T-helper 1 cell treated with Interleukin-12 subunit alpha and Interleukin-12 subunit beta and Interleukin-4 antibody, amounts not matched to agents 30 μg/mL and 1 μg/mL, for 36 hours (primary cell): Measurements from ENCODE around the gene S100A5.
A peak's percentile ranks its signal among the peaks of the same experiment; 100 is the strongest.

Source experiments
- H3K27ac Mint-ChIP-seq: one replicate; pipeline ENCODE4 v1.8.0; 2021; ENCODE audit warnings: mild to moderate bottlenecking, mixed read lengths
- H3K27me3 Mint-ChIP-seq: one replicate; pipeline ENCODE4 v1.8.0; 2021; ENCODE audit warnings: low read depth, mixed read lengths
- H3K36me3 Mint-ChIP-seq: one replicate; pipeline ENCODE4 v1.8.0; 2021; ENCODE audit warnings: low read depth, mixed read lengths
- H3K4me1 Mint-ChIP-seq: one replicate; pipeline ENCODE4 v1.8.0; 2021; ENCODE audit warnings: low read depth, mixed read lengths
- H3K4me3 Mint-ChIP-seq: one replicate; pipeline ENCODE4 v1.8.0; 2021; ENCODE audit warnings: mild to moderate bottlenecking, moderate library complexity, mixed read lengths
- H3K9me3 Mint-ChIP-seq: one replicate; pipeline ENCODE4 v1.8.0; 2021; ENCODE audit warnings: mixed read lengths

Gene S100A5

DNA sequence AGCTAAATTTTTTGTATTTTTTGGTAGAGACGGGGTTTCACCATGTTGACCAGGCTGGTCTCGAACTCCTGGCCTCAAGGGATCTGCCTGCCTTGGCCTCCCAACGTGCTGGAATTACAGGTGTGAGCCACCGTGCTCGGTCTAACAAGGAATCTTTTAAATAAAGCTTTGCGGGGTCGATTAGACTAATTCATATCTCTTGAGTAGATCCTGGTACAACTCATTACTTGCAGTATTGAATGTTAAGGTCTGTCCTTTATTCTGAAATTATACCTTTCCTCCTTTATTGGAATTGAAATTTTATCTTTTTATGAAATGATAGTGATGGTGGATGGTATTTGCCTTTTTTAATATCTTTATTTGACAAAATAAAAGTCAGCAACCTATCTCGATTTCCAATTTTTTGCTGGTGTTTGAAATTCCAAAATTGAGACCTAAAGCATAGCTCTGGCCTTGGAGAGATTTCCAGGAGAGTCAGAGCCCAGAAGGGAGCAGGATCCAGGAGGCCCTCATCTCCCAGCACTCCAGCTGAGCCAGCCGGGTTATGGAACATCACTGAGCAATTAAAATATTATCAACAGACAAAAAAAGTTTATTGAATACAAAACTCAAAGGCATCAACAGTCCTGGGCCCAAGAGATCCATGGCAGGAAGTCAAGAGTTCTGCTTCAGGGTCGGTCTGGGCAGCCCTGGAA lies 20.2 kb upstream of the S100A5 start:
- Mint-ChIP-seq H3K9me3 (no peaks in the 10 kb centered on the region), H3K4me1 (peaks cover 7% of the 10 kb centered on the region), H3K36me3 (no peaks in the 10 kb centered on the region), H3K4me3 (no peak overlapping the region), H3K27ac (no peak overlapping the region), H3K27me3 (no peaks in the 10 kb centered on the region)

DNA sequence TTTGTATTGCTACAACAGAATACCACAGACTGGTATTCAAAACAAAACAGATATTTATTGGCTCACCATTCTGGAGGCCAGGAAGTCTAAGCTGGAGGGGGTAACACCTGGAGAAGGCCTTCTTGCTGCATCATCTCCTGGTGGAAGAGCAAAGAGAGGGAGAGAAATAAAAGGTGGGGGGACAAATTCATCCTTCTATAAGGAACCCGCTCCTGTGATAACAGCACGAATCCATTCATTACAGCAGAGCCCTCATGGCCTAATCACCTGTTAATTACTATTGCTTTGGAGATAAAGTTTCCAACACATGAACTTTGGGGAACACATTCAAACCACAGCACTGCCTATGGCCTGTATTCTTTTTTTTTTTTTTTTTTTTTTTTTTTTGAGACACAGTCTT lies 19.5 kb upstream of the S100A5 start:
- peaks cover 3% of the 10 kb centered on the region for H3K4me1 Mint-ChIP-seq
- no peak overlapping the region for H3K4me3 Mint-ChIP-seq
- H3K27me3 Mint-ChIP-seq: no peaks in the 10 kb centered on the region
- no peaks in the 10 kb centered on the region for H3K9me3 Mint-ChIP-seq
- H3K27ac Mint-ChIP-seq: peak overlapping the region; percentile 26
- no peaks in the 10 kb centered on the region for H3K36me3 Mint-ChIP-seq

DNA sequence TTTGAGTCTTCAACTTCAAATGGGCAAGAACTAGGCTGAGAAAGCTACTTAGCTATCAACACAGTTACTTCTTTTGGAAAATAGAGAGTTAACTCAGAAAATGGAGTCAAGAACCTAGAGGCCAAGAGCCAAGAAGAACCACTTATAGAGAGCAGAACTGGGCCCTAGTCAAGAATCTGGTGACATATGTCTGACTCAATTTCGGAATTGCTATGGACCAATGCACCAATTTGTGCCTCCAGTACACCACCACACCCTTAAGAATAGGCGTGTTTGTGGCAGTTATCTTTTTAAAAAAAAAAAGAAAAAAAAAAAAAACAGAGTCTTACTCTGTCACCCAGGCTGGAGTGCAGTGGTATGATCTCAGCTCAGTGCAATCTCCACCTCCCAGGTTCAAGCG lies 17.1 kb upstream of the S100A5 start:
- H3K36me3 Mint-ChIP-seq: no peaks in the 10 kb centered on the region
- H3K4me3 Mint-ChIP-seq: no peak overlapping the region
- no peaks in the 10 kb centered on the region for H3K27me3 Mint-ChIP-seq
- peaks cover 6% of the 10 kb centered on the region for H3K4me1 Mint-ChIP-seq
- no peak overlapping the region for H3K27ac Mint-ChIP-seq
- no peaks in the 10 kb centered on the region for H3K9me3 Mint-ChIP-seq

DNA sequence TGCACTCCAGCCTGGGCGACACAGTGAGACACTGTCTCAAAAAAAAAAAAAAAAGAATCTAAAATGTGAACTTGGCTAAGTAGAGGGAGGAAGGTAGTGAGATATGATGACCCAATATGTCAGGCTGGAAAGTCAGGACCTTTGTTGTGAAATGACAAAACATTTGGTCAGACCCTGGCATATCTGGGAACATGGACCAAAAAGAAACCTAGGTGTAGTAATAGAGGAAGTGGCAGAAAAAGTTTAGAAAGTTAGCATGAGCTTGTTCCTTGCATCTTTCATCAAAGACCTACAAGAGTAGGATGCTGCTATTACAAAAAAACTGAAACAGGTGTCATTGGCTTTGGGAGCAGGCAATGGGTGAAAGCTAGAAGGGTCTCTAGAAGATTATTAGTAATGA lies 15.6 kb upstream of the S100A5 start:
- Mint-ChIP-seq H3K4me1 (peaks cover 6% of the 10 kb centered on the region), H3K4me3 (no peak overlapping the region), H3K27ac (no peak overlapping the region), H3K9me3 (no peaks in the 10 kb centered on the region), H3K27me3 (no peaks in the 10 kb centered on the region), H3K36me3 (no peaks in the 10 kb centered on the region)

DNA sequence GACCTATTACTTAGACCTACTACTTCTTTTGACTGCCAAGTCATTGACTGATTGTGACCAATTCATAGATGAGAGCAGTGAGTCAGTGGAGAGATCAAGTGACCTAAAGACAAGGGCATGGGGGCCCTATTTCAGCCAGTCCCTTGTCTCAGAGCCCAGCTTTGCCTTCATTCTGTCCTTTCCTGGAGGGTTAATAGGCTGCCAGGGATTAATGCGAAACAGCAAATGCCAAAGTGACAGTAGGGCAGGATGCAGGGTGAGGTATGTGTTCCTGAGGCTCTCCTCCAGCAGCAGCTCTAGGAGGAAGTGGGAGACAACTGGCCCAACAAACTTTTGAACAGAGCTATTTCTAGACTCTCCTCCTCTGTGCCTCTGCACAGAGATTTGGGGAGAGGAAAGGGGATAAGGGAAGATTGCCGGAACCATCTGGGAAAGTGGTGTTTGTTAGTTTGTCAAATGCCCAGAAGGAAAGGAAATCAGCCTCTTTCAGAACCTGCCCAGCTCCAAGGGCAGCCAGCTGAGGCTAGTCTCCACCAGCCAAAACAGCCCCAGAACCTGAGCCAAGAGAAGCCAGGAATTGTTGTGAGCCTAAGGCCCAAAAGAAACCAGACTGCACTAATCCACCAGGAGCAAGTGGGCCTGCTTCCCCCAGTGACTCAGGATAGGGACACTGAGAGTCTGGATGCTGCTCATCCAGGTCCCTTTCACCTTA lies 13.3 kb upstream of the S100A5 start:
- H3K4me3 Mint-ChIP-seq: no peak overlapping the region
- no peak overlapping the region for H3K27ac Mint-ChIP-seq
- H3K4me1 Mint-ChIP-seq: peaks cover 12% of the 10 kb centered on the region
- no peaks in the 10 kb centered on the region for H3K9me3 Mint-ChIP-seq
- H3K27me3 Mint-ChIP-seq: no peaks in the 10 kb centered on the region
- no peaks in the 10 kb centered on the region for H3K36me3 Mint-ChIP-seq

DNA sequence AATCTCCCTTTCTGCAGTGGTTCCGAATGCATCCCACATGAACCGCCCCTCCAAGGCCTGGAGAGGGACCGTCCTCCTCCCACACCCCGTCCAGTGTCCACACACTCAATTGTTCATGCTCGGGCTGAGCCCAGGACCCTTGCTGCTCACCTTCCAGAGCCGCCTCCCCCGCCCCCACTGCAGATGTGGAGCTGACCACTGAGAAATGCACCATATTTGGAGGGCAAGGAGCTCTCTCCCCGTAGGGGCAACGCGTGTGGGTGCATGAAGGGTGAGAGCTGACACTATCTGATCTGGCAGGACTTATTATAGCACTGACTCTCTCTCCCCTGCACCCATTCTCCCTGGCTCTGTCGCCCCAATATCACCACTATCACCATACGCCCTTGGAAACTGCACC lies 12.4 kb upstream of the S100A5 start:
- Mint-ChIP-seq H3K4me1 (peaks cover 21% of the 10 kb centered on the region), H3K27ac (no peak overlapping the region), H3K4me3 (no peak overlapping the region), H3K36me3 (no peaks in the 10 kb centered on the region), H3K9me3 (no peaks in the 10 kb centered on the region), H3K27me3 (no peaks in the 10 kb centered on the region)

DNA sequence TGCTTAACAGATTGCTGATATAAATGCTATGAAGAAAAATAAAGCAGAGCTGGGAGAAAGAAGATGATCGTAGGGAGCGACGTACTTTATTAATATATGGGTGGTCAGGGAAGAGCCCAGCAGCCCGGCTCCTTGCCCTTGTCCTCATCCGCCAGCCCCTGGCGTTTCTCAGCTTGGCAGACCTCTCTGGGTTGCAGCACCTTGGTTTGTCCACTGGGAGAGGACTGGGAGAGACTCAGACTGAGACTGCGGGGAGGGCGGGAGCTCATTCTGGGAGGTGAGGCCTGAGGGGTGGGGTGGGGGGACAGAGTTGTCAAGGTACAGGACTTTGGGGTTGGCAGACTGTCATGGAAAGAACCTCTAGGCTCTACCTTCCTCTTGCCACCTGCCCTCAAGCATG lies 11.6 kb upstream of the S100A5 start:
- H3K4me1 Mint-ChIP-seq: peaks cover 23% of the 10 kb centered on the region
- H3K4me3 Mint-ChIP-seq: no peak overlapping the region
- no peaks in the 10 kb centered on the region for H3K36me3 Mint-ChIP-seq
- H3K9me3 Mint-ChIP-seq: no peaks in the 10 kb centered on the region
- H3K27ac Mint-ChIP-seq: no peak overlapping the region
- H3K27me3 Mint-ChIP-seq: no peaks in the 10 kb centered on the region

DNA sequence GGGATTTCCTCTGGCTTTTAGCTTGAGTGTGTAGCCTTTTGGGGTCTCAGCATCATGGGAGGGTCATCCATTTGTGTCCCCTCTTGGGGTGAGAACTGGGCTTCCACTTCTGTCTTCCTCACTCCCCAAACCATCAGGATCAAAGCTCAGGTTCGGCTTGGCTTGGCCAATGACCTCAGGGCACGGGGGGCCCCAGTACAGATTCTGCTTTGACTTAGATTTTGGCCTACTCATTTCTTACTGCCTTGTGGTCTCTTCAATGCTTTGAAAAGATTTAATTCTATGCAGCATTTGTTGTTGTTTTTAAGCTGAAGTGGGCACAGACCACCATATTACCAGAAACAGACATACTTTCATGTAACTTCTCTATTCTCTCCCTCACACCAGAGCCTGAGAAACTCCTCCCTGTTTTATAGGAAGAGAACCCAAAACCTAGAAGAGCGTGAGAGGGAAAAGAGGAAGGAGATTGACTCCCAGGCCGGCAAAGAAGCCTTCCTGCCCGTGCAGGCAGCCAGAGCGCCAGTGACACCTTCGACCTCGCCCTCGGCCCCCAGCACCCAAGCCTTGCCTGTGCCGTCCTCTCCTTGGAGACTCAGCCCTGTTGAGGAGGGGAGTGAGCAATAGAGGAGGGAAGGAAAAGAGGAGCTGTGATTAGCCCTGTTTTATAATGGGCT lies 10.2 kb upstream of the S100A5 start:
- H3K4me1 Mint-ChIP-seq: peaks cover 29% of the 10 kb centered on the region
- H3K27ac Mint-ChIP-seq: no peak overlapping the region

DNA sequence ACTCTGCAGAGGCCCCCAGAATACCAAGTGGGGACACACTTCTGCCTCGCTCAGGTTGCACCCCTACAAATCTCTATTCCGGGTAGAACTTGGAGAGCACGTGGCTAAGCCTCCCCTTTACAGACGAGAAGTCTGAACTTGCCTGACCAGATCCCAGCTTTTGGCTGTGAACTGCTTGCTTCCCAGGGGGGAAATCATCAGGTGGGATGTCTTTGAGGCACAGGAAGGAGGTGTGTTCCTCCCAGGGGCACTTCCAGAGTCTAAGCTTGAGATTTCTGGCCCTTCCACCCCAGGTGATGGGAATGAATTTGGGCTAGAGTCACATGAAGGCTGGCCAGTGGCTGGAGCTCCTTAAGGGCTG lies 9.6 kb upstream of the S100A5 start:
- H3K9me3 Mint-ChIP-seq: no peaks in the 10 kb centered on the region
- H3K4me1 Mint-ChIP-seq: peaks cover 35% of the 10 kb centered on the region
- peaks cover 2% of the 10 kb centered on the region for H3K36me3 Mint-ChIP-seq
- H3K27me3 Mint-ChIP-seq: no peaks in the 10 kb centered on the region
- no peak overlapping the region for H3K4me3 Mint-ChIP-seq
- no peak overlapping the region for H3K27ac Mint-ChIP-seq

More for the DNA sequence above, 10.2 kb upstream of the S100A5 start:
- no peaks in the 10 kb centered on the region for H3K27me3 Mint-ChIP-seq
- H3K36me3 Mint-ChIP-seq: no peaks in the 10 kb centered on the region
- no peak overlapping the region for H3K4me3 Mint-ChIP-seq
- no peaks in the 10 kb centered on the region for H3K9me3 Mint-ChIP-seq

DNA sequence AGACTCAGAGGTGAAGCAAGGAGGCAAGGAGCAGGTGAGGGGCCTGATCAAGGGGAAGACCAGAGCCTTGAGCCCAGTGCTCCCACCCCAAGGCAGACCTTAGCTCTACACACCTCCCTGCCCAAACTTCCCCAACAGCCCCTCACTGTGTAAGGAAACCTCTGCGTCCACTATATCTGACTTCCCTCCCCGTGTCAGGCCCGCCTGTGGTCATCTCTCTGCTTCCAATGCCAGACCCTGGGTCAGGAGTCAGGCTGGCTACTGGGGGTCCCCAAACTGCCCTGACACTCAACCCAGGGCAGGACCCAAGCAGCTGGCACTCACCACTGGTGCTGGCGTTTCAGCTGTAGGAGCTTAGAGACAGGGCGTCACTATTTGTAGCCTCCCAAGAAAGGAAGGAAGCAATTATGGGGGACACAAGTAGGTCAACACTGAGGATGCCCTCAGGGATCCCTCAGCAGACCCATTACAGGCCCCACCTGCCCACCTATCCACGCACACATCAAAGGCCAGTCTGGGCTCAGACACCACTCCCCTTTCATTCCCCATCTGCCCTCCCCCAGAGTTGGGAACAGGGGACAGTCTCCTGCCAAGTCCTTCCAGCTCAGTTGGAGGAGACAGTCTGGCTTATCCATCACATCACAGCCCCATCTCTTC lies 9.1 kb upstream of the S100A5 start:
- Mint-ChIP-seq H3K27ac (no peak overlapping the region), H3K36me3 (peaks cover 6% of the 10 kb centered on the region), H3K4me1 (peaks cover 40% of the 10 kb centered on the region), H3K4me3 (no peak overlapping the region), H3K9me3 (no peaks in the 10 kb centered on the region), H3K27me3 (no peaks in the 10 kb centered on the region)

DNA sequence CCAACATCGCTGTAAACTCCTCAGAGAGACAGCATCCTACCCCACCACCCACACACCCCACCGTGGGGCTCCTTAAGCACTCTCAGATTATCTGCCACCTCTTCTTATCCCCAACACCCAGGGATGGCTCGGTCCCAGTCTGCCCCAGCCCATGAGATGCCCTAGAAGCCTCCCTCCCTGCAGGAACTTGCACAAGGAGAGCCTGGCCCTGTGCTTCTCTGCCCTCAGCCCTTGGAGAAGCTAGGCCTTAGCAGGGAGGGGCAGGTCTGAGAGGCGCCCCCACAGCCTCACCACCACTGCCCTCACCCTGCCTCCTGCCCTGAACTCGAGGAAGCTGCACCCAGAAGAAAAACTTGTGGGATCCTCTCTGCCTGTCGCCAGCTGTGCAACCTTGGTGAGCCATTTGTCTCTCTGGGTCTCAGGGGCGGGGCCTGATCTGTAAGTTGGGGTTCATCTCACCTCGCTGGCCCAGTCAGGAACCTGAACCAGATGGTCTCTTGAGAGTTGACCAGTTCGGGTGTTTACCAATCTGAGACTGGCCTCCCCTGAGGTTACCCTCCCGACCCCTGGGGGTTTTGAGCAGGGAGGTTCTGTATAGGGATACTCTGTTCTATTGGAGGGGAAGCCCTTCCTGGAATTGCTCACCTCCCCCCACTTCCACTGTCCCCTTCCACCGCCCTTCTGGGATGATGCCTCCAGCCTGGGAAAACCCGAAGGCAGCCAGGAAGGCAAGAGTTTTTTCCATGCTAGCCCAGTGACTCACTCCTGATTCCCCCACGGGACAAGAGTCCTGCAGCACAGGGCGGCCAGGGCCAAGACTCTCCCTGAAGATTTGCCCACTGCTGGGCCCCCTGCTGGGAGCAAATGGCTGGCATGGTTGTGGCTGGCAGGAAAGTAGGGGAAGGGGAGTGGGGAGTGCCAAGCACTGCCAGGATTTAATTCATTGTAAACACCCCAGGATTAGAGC lies 8.3 kb upstream of the S100A5 start, which contains the start of gene S100A3:
S100A3 (minus strand) TSS at position 537 of the 967 bp plus-strand sequence. CDS start 773 bp downstream, outside the sequence.
- peaks cover 48% of the 10 kb centered on the region for H3K4me1 Mint-ChIP-seq
- no peaks in the 10 kb centered on the region for H3K27me3 Mint-ChIP-seq
- no peaks in the 10 kb centered on the region for H3K9me3 Mint-ChIP-seq
- peaks cover 14% of the 10 kb centered on the region for H3K36me3 Mint-ChIP-seq
- no peak within 1 kb of the TSS for H3K27ac Mint-ChIP-seq
- H3K4me3 Mint-ChIP-seq: no peak within 1 kb of the TSS

DNA sequence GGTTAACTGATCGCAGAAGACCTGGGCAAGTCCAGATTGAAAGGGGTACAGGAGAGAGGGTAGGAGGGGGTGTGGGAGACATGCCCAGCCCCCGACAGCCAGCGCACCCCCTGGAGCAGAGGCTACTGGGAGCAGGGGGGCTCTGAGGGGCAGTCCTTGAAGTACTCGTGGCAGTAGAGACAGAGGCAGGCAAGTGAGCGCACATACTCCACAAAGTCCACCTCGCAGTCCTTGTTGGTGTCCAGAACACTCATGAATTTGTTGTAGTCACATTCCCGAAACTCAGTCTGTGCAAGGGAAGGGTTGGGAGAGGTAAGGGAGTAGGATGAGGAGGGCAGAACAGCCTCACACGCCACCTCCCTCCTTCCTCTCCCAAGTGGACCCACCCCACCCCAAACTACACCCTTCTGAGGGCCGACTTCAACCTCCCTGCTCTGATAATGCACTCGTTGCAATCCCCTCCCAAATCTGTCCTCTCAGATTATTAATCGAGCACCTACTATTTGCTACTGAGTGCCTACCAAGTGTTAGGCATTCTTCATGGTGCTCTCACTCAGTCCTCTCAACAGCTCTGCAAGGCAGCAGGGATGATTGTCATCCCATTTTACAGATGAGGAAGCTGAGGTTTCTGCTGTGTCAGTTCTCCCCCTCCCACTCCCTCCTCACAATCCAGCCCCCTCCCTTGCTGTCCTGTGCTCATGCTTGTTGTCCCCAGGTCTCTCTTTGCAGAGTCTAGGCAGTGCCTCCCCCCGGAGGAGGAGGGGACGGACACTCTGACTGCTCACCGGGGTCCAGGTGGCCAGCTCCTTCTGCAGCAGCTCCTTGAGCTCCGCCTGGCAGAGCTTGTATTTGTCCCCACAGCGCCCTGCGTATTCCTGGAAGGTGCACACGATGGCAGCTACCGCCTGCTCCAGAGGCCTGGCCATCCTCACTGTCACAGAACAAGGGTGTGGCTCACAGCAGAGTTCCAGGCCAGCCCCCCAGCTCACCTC lies 7.1 kb upstream of the S100A5 start:
- Mint-ChIP-seq H3K27ac (no peak overlapping the region), H3K9me3 (no peaks in the 10 kb centered on the region), H3K4me1 (peaks cover 56% of the 10 kb centered on the region), H3K4me3 (no peak overlapping the region), H3K36me3 (peaks cover 25% of the 10 kb centered on the region), H3K27me3 (no peaks in the 10 kb centered on the region)
